K562 (cell line): ENCODE results near the gene FAM90A26. TPM values are rescaled to one million over a fixed set of nuclear protein-coding genes. Genes with fewer than 3 reads are reported as not detected.
A peak's percentile ranks its signal among the peaks of the same experiment; 100 is the strongest.

Experiments
- EP400 ChIP-seq: fragments of 450-650 bp; IDR thresholded peaks from 2 replicates; pipeline ENCODE4 v1.6.1; 2017; ENCODE audit warnings: antibody characterized with exemption, mild to moderate bottlenecking, moderate library complexity
- HDAC1 ChIP-seq, 2 experiments: fragments of 450-650 bp; IDR thresholded peaks; 2 replicates each; pipeline ENCODE4 v1.6.1; 2016 to 2017; ENCODE audit warnings: inconsistent platforms in 1 of 2, mild to moderate bottlenecking in 1 of 2, moderate library complexity in 1 of 2
- L3MBTL2 ChIP-seq: fragments of 450-650 bp; IDR thresholded peaks from 2 replicates; pipeline ENCODE4 v1.6.1; 2016; ENCODE audit warnings: mild to moderate bottlenecking, moderate library complexity
- PHF8 ChIP-seq: fragments of 200-600 bp; sonication (generic); IDR thresholded peaks from 2 replicates; pipeline ENCODE4 v1.6.1; 2012; ENCODE audit warnings: mixed run types, mild to moderate bottlenecking, inconsistent platforms, low read length, moderate library complexity, borderline replicate concordance
- POLR2G ChIP-seq: fragments of 200-400 bp; formaldehyde crosslinking; IDR thresholded peaks from 2 replicates; pipeline ENCODE4 v1.6.1; 2017; ENCODE audit warnings: low read depth, mild to moderate bottlenecking, antibody characterized with exemption, low read length, moderate library complexity
- SUPT5H ChIP-seq: fragments of 450-650 bp; IDR thresholded peaks from 2 replicates; pipeline ENCODE4 v1.6.1; 2016
- TBP ChIP-seq: optimal IDR thresholded peaks from 2 replicates; pipeline ENCODE3; 2011; ENCODE audit warnings: low read depth, low read length, improper control_type of control experiment
- polyA plus RNA-seq, 8 experiments: library from polyadenylated mRNA; depleted of rRNA in 4 of 8; stranded (reverse) in 5 of 8; unstranded in 3 of 8; fragments of >200 nt; fragmentation: Nextera tagmentation in 2 of 8; fragmentation: Illumina TruSeq in 1 of 8; extraction: Ambion mirVana in 2 of 8; extraction: Trizol in 1 of 8; gene quantifications; 2 replicates each; pipeline versions ENCODE4 v1.2.1 to v1.2.3, GENCODE V29; 2011 to 2014; ENCODE audit warnings: inconsistent platforms in 1 of 8, missing spikeins in 1 of 8
- total RNA-seq, 7 experiments: library from RNA; depleted of rRNA in 6 of 7; stranded (reverse); fragments of >200 nt in 6 of 7; fragmentation: Illumina TruSeq in 2 of 7; extraction: Trizol in 2 of 7; gene quantifications; 2 replicates each; pipeline versions ENCODE4 v1.2.1 to v1.2.3, GENCODE V29; 2011 to 2021; ENCODE audit warnings: low replicate concordance in 1 of 7
- TF ChIP-seq, protein P1 (sequence below): fragments of 250-450 bp; sonication (Bioruptor Pico); IDR thresholded peaks from 2 replicates; pipeline ENCODE4 v1.9.0; 2021; ENCODE audit warnings: mild to moderate bottlenecking, inconsistent platforms
- TF ChIP-seq, protein P2 (sequence below): fragments of 450-650 bp; IDR thresholded peaks from 2 replicates; pipeline ENCODE4 v1.6.1; 2016; ENCODE audit warnings: borderline replicate concordance
- TF ChIP-seq, protein P3 (sequence below): fragments of 200-800 bp; sonication (Bioruptor generic); IDR thresholded peaks from 2 replicates; pipeline ENCODE4 v1.6.1; 2017; ENCODE audit warnings: missing genetic modification characterization, missing compliant biosample characterization
- TF ChIP-seq, protein P4 (sequence below): sonication (generic); formaldehyde crosslinking; IDR thresholded peaks from 2 replicates; pipeline ENCODE4 v1.8.0; 2022; ENCODE audit warnings: mild to moderate bottlenecking, missing genetic modification reagents
- TF ChIP-seq, protein P5 (sequence below): fragments of 250-450 bp; sonication (Bioruptor Pico); IDR thresholded peaks from 2 replicates; pipeline ENCODE4 v1.8.0; 2021; ENCODE audit warnings: borderline replicate concordance, mild to moderate bottlenecking, moderate library complexity; ENCODE audit not compliant: poor library complexity, severe bottlenecking
- TF ChIP-seq, protein P6 (sequence below), 3 experiments: IDR thresholded peaks in 2 of 3; conservative IDR thresholded peaks in 1 of 3; 2 replicates each; pipeline ENCODE4 v1.5.1; 2011 to 2012; ENCODE audit warnings: low read length in 3 of 3, mild to moderate bottlenecking in 3 of 3, control low read depth in 2 of 3, improper control_type of control experiment in 1 of 3, inconsistent platforms in 1 of 3, low read depth in 1 of 3, mixed read lengths in 1 of 3, moderate library complexity in 1 of 3; ENCODE audit not compliant: insufficient read depth in 2 of 3

The FAM90A26 gene
- total and polyA plus RNA-seq, 9 of the 15 experiments (the other 6 are each of a cell fraction or from before 2014, with no cell fraction given), result not detected

DNA sequence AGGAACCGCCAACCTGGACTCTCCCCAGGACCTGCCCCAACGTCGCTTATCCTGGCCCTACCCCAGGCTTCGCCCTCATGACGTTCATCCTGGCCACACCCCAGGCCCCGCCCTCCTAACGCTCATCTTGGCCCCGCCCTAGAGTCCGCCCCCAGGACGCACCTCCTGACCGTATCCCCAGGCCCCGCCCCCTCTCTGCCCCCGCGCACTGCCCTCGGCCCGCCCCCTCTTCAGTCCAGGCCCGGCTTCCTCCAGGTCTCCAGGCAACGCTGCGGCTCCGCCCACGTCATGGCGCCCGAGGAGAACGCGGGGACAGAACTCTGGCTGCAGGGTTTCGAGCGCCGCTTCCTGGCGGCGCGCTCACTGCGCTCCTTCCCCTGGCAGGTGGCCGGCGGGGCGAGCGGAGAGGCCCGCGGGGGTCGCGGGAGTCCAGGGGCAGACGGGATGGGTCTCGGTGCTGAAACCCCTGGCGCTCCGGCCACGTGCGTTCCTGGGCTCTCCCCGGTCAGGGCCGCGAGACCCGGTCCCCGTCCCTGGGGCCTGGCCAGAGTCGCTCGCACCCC, 17.1 kb upstream of the FAM90A26 start (continued):
- TF ChIP-seq L3MBTL2, result peak; percentile 82
- TF ChIP-seq, protein P1, sequence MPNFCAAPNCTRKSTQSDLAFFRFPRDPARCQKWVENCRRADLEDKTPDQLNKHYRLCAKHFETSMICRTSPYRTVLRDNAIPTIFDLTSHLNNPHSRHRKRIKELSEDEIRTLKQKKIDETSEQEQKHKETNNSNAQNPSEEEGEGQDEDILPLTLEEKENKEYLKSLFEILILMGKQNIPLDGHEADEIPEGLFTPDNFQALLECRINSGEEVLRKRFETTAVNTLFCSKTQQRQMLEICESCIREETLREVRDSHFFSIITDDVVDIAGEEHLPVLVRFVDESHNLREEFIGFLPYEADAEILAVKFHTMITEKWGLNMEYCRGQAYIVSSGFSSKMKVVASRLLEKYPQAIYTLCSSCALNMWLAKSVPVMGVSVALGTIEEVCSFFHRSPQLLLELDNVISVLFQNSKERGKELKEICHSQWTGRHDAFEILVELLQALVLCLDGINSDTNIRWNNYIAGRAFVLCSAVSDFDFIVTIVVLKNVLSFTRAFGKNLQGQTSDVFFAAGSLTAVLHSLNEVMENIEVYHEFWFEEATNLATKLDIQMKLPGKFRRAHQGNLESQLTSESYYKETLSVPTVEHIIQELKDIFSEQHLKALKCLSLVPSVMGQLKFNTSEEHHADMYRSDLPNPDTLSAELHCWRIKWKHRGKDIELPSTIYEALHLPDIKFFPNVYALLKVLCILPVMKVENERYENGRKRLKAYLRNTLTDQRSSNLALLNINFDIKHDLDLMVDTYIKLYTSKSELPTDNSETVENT, result 0 out of 2 replicates have a peak, but pooled peaks have one; percentile 28
- TF ChIP-seq, protein P2, sequence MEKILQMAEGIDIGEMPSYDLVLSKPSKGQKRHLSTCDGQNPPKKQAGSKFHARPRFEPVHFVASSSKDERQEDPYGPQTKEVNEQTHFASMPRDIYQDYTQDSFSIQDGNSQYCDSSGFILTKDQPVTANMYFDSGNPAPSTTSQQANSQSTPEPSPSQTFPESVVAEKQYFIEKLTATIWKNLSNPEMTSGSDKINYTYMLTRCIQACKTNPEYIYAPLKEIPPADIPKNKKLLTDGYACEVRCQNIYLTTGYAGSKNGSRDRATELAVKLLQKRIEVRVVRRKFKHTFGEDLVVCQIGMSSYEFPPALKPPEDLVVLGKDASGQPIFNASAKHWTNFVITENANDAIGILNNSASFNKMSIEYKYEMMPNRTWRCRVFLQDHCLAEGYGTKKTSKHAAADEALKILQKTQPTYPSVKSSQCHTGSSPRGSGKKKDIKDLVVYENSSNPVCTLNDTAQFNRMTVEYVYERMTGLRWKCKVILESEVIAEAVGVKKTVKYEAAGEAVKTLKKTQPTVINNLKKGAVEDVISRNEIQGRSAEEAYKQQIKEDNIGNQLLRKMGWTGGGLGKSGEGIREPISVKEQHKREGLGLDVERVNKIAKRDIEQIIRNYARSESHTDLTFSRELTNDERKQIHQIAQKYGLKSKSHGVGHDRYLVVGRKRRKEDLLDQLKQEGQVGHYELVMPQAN, result peak; percentile 81; the same call in 1 of the 2 replicates
- TF ChIP-seq POLR2G, result peak; percentile 84
- peak; percentile 56; the same call in 1 of the 2 replicates for TF ChIP-seq PHF8
- peak; percentile 25 for TF ChIP-seq TBP
- TF ChIP-seq, protein P3, sequence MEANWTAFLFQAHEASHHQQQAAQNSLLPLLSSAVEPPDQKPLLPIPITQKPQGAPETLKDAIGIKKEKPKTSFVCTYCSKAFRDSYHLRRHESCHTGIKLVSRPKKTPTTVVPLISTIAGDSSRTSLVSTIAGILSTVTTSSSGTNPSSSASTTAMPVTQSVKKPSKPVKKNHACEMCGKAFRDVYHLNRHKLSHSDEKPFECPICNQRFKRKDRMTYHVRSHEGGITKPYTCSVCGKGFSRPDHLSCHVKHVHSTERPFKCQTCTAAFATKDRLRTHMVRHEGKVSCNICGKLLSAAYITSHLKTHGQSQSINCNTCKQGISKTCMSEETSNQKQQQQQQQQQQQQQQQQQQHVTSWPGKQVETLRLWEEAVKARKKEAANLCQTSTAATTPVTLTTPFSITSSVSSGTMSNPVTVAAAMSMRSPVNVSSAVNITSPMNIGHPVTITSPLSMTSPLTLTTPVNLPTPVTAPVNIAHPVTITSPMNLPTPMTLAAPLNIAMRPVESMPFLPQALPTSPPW, result peak; percentile 61; the same call in 1 of the 2 replicates
- peak in 1 of 2 experiments; percentile 88; a peak in 2 of 4 replicates for TF ChIP-seq HDAC1 (IDR thresholded peaks at IDR 0.05)
- TF ChIP-seq, protein P4, sequence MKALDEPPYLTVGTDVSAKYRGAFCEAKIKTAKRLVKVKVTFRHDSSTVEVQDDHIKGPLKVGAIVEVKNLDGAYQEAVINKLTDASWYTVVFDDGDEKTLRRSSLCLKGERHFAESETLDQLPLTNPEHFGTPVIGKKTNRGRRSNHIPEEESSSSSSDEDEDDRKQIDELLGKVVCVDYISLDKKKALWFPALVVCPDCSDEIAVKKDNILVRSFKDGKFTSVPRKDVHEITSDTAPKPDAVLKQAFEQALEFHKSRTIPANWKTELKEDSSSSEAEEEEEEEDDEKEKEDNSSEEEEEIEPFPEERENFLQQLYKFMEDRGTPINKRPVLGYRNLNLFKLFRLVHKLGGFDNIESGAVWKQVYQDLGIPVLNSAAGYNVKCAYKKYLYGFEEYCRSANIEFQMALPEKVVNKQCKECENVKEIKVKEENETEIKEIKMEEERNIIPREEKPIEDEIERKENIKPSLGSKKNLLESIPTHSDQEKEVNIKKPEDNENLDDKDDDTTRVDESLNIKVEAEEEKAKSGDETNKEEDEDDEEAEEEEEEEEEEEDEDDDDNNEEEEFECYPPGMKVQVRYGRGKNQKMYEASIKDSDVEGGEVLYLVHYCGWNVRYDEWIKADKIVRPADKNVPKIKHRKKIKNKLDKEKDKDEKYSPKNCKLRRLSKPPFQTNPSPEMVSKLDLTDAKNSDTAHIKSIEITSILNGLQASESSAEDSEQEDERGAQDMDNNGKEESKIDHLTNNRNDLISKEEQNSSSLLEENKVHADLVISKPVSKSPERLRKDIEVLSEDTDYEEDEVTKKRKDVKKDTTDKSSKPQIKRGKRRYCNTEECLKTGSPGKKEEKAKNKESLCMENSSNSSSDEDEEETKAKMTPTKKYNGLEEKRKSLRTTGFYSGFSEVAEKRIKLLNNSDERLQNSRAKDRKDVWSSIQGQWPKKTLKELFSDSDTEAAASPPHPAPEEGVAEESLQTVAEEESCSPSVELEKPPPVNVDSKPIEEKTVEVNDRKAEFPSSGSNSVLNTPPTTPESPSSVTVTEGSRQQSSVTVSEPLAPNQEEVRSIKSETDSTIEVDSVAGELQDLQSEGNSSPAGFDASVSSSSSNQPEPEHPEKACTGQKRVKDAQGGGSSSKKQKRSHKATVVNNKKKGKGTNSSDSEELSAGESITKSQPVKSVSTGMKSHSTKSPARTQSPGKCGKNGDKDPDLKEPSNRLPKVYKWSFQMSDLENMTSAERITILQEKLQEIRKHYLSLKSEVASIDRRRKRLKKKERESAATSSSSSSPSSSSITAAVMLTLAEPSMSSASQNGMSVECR (CRISPR knock-in tag), result peak; percentile 64; the same call in 1 of the 2 replicates
- peak; percentile 87; the same call in 1 of the 2 replicates for TF ChIP-seq EP400
- TF ChIP-seq, protein P5, sequence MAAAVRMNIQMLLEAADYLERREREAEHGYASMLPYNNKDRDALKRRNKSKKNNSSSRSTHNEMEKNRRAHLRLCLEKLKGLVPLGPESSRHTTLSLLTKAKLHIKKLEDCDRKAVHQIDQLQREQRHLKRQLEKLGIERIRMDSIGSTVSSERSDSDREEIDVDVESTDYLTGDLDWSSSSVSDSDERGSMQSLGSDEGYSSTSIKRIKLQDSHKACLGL, result peak; percentile 66
- TF ChIP-seq, protein P6, sequence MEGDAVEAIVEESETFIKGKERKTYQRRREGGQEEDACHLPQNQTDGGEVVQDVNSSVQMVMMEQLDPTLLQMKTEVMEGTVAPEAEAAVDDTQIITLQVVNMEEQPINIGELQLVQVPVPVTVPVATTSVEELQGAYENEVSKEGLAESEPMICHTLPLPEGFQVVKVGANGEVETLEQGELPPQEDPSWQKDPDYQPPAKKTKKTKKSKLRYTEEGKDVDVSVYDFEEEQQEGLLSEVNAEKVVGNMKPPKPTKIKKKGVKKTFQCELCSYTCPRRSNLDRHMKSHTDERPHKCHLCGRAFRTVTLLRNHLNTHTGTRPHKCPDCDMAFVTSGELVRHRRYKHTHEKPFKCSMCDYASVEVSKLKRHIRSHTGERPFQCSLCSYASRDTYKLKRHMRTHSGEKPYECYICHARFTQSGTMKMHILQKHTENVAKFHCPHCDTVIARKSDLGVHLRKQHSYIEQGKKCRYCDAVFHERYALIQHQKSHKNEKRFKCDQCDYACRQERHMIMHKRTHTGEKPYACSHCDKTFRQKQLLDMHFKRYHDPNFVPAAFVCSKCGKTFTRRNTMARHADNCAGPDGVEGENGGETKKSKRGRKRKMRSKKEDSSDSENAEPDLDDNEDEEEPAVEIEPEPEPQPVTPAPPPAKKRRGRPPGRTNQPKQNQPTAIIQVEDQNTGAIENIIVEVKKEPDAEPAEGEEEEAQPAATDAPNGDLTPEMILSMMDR (IDR thresholded peaks at IDR 0.05 in 2 of 3, conservative IDR thresholded peaks at IDR 0.05 in 1 of 3; ENCODE audit: insufficient read depth in 2 of 3, low read depth in 1 of 3, low read length in 3 of 3), result peak in 2 of 3 experiments; percentile 15 to 35; a peak in 2 of 6 replicates
- TF ChIP-seq SUPT5H, result peak; percentile 71
